NCI-H2029 treated with DMSO at 0.1 percent for 48 hours (cell line): ENCODE results near the gene LPO.

Experiments
- DNase-seq: peaks from one replicate; lab custom pipeline; 2025; lab: John Stamatoyannopoulos, UW

The LPO gene

DNA sequence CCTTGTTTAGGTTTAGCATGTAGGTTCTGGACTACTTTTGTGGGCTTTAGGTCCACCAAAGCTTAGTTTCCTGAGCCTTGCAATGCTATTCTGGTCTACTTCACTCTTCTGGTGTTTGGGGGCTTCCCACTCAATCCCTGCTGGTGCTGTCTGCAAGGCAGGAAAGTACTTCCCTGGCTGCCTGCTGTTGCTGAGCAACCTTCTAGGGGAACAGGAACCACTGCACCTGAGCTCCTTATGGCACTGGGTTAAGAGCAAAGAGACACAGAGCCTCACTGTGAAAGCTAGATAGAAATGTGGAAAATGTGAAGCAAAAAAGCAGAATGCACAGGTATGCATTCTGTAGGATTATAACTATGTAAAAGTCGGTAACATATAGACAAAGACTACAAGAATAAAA is 25.4 kb downstream of the LPO start:
- no peak for DNase-seq

DNA sequence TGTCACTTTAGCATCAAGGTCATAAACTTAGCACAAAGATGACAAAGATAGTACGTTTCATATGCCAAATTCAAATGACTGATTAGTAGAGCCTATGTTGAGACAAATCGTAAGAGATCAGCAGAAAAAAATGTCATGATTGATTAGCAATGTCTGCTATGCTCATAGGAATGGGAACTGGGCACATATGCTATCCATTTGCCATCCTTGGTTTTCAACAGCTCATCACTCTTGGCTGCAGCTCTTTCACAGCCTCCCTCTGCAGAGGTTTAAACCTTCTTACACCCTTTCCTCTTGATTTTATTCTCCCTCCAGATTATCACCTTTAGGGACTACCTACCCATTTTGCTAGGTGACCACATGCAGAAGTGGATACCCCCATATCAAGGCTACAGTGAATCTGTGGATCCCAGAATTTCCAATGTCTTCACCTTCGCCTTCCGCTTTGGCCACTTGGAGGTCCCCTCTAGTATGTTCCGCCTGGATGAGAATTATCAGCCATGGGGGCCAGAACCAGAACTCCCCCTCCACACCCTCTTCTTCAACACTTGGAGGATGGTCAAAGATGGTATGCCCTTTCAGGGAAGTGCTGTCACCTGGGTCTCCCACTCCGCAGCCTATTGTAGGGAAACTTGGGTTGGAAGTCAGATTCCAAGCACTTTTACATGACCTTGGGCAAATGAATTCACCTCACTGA is 26.2 kb downstream of the LPO start:
- DNase-seq = no peak

DNA sequence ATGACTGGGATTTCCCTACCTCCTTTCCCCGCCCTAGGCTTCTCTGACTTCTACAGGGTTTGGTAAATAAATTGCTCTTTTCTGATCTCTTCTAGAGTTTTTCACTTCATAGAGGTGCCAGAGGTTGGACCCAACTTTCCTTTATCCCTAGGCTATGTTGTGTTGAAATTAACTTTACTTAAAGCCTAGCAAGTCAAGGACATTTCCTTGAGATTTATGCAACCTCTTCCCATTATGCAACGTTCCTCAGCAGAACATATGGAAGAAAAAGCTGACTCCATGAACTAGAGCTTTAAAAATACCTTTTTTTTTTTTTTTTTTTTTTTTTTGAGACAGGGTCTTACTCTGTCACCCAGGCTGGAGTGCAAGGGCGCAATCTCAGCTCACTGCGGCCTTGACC is 26.9 kb downstream of the LPO start:
- DNase-seq = no peak

DNA sequence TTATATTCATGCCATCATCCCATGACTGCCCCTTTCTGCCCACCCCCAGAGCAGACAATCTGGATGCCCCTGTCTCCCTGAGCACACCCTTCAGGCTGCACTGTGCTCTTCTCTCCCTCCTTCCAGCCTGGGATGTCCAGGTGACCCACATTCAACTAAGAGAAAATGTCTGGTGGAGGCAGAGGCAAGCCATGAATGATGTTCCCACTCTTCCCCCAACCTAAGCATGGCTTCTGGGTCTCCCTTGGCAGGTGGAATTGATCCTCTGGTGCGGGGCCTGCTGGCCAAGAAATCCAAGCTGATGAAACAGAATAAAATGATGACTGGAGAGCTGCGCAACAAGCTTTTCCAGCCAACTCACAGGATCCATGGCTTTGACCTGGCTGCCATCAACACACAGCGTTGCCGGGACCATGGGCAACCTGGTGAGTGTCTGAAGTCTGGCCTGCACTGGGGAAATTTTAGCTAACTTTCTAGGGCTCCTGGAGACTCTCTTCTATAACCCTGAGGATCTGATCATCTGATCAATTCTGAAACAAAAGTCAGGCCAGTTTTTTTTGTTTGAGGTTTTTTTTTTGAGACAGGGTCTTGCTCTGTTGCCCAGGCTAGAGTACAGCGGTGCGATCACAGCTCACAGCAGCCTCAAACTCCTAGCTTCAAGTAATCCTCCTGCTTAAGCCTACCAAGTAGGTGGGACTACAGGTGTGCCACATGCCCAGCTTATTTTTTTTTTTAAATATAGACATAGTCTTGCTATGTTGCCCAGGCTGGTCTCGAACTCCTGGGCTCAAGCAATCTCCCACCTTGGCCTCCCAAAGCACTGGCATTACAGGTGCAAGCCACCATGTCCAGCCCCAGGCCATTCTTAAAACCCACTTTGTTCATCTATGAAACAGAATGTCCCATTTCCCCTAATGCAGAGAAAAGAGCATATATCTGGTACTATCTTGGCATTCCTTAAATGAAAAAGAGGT is 27.8 kb downstream of the LPO start:
- DNase-seq = no peak

DNA sequence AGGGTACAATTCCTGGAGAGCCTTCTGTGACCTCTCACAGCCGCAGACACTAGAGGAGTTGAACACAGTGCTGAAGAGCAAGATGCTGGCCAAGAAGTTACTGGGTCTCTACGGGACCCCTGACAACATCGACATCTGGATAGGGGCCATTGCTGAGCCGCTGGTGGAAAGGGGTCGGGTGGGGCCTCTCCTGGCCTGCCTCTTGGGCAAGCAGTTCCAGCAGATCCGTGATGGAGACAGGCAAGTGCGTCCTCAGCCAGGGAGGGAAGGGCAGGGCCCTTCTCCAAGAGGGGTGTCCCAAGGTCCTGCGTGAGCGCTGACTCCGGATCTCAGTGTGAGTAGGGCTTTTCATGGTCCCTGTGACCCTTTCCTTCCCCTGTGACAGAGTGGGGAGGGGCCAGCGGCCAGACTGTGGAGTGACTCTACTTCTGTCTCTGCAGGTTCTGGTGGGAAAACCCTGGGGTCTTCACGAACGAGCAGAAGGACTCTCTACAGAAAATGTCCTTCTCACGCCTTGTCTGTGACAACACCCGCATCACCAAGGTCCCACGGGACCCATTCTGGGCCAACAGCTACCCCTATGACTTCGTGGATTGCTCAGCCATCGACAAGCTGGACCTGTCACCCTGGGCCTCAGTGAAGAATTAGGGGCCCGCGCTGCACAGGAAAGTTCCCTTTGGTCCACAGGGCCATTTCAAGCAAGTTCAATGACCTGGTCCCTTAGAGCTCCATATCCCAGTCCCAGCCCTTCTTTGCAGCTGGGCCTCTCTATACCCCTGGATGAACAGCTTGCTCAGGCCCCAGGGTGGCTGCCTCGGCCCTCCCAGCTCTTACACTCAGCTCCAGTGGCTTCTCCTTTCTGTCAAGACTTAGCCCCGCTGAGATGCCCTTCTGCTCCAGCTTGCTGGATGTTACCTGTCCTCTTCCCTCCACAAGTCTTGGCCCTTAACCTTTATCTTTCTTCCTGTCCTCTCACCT is 29.3 kb downstream of the LPO start:
- no peak for DNase-seq

DNA sequence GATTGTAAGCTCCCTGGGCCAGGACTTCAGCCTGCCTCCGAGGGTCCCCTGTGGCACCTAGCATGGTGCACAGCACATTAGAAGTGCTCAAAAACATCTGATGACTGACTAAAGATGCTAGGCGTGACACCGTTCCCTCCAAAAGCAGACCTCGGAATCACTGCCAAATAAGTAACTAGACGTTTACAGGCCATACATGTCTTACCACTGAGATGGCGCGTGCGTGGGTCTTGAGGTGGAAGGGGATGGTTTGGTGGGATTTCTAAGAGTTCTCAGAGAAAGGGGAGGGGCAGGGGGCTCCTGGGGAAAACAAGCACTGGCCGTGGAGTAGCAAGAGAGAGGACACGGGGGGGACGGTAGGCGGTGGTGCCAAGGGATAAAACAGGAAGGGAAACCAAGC is 29.9 kb downstream of the LPO start:
- no peak for DNase-seq

DNA sequence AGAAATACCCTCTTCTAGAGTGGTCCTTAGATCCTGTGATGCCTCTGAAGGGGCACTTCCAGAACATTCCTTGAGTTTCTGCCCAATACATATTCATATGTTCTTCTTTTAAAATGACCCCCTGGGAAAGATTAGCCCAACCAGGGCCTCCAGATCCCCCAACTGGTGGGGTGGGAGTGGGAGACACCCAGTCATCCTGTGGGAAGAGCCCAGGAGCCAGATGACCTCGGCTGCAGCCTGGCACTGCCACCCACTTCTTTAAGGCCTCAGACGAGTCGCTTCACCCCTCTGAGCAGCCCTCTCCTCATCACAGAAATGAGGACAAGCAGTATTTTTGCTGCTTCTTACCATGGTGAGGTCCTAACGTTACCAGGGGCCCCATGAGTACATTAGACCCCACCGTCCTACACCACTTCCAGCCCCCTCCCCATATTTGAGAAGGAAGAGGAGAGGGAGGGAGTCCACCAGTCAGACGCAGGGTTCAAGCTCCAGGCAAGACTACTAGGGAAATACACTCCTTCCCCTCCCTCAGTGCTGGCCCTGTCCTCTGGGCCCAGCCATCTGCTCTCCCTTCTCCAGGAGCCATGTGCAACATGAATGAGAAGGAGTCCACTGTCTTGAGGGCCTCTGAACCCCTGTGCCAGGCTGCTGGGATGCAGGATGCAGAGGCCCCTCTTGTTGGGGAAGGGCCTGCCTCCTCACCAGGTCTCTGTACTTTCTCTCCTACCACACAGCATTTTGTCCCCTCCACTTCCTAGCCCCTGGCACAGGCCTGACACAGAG is 30.6 kb downstream of the LPO start:
- DNase-seq = no peak

DNA sequence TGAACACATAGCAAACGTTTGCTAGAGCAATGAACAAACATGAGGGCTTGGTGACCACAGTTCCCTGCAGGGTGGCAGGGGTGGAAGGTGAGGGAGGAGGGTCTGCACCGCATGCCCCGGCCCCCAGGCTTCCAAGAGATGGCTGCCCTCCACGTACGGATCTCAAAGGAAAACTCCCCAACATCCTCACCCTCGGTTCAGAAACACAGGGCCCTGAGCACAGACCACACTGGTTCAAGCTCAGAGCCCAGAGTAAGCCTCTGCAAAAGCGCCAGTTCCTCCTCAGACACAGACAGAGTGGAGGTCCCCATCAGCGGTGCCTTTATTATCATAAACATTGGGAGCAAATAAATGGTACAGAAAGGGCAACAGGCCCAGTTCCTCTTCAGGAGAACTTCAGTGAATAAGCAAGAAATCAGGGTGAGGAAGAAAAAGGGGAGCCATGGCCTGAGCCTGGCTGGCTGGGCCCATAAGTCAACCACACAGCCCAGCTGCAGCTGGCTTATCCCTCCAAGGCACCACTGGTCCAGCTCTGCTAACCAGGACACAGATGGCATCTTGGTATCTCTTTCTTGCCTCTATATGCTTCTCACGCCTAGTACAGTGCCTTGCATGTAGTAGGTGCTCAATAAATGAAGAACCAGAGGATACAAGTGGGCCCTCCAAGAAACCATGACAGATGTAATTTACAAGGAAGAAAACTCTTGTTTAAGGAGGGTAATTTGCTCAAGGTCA is 31.3 kb downstream of the LPO start:
- DNase-seq = no peak

DNA sequence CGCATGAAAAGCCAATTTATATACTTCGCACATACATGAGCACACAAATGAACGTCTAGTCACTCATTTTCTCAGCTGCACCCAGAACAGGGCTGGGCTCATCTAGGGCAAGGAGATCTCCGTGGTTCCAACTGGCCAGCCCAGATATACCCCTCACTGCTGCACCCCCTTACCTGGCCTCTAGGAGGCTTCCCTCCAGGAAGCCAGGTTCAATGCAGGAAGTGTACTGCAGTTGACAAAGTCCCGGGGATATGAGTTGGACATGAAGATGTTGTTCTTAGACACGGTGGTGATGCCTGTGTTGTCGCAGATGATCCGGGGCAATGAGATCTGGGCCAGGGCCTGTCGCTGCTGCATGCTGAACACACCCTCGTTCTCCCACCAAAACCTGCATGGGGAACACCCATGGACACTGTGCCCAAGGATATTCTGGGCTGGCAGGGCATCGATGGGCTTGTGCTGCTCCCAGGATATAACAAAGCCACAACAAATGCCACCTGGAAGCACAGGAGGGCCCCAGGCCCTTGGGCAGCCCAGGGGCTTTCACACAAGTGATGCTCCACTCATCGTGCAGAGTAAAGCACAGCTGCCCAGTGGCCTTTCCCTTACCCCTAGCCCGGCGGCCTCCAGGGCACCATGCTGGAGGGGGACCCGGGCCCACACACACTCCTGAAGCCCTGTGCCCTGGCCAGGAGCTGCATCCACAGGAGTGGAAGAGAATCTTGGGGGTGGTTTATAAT is 32.3 kb downstream of the LPO start:
- no peak for DNase-seq

DNA sequence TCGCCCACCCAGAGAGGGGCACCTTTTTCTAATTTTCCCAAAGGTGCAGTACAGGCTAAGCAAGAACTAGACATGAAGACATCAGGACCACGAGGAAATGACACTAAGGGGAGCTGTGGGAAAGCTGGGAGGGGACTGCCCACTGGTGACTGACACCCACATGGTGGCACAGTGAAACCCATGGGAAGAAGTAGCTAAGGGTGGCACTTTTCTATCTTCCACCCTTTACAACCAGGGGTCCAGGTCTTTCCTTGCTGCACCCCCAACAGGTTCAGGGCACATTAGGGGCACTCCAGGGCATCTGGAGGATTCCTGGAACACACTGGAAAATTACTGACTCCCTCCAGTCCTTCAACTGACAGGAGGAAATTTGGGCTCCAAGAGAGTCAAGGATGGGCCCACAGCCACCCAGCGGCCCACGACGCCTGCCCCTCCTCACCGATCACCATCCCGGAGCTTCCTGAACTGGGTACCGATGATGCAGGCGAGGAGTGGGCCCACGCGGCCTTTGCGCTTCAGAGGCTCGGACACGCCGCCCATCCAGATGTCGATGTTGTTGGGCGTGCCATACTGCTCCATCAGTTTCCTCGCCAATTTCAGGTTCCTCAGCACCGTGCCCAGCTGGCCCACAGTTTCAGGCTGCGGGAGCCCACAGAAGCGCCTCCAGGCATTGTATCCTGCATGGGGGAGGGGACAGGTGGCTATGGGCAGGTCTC is 33.0 kb downstream of the LPO start:
- DNase-seq = no peak

DNA sequence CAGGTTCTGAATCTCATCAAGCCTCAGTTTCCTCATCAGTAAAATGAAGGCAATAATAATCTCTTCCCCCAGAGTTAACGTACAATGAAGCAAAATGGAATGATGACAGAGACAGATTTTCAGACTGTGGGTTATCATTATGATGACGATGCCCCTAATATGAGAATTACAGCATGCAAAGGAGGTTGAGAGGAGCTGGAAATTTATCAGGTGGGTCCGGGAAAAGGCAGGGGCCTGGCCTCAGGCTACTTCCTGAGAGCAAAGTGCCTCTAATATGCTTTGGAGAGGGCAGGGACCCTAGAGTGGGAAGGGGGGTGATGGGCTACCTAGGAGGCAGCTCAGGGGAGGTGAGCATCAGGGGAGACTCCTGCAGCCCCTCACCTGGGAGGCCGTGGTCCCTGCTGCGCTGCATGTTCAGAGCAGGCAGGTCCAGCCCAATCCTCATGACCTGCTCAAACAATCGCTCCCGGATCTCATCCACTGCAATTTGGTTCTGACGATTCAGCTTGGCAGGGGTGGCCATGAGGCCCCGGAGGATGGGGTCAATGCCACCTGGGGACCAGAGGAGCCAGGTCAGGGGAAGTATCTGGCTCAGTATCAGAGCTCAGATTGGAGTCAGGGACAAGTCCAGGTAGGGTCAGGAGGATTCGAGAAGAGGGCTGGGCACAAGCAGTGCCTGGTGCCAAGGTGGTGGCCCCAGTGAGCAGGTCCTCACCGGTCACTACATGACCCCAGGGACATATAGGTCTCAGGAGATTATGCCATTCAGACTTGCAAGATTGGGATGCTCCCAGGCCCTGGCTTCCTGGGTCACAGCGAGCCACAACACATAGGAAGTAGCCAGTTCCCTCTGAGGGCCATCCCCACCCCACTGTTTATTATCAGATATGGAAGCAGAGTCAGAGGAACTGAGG is 34.2 kb downstream of the LPO start:
- DNase-seq = no peak

DNA sequence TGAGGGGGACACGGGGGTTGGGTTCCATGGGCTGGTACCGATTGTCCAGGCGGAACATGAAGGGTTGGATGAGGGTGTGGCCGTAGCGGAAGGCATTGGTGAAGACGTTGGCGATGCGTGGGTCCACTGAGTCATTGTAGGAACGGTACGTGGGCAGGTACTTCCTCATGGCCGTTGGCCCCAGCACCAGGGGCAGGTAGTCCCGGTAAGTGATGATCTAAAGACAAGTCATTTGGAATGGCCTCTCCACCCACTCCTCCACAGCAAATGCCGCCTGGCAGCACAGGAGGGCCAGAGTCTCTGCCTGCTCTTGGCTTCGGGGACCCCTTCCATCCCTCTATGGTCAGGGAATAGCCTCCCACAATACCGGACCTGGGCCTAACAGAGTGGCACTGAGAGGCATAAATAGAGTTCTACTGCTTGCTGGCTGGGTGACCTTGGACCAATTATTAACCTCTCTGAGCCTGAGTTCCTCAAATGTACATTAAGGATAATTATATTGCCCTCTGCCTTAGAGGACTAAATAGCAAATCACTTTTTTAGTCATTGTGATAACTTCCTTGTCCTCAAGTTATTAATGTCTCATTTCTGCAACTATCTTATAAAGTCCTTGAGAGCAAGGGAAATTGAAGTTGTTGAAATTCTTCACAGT is 35.2 kb downstream of the LPO start:
- DNase-seq = no peak

DNA sequence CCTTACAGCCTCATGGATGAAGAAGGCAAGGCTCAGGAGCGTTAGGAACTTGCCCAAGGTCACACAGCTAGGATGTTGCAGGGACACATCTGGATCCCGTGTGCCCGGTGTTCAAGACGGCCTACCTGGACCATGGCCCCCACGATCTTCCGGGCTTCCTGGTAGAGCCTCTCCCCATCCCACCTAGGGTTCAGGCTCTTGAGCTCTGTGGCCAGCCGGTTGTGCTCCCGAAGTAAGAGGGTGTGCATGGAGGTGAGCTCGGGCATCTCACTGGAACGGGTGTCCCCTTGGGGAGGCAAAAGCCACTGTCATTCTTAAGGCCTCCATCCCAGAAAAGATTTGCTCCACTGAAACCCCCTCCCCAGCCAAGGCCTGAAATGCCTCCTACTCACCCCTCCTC is 37.0 kb downstream of the LPO start:
- DNase-seq = no peak

DNA sequence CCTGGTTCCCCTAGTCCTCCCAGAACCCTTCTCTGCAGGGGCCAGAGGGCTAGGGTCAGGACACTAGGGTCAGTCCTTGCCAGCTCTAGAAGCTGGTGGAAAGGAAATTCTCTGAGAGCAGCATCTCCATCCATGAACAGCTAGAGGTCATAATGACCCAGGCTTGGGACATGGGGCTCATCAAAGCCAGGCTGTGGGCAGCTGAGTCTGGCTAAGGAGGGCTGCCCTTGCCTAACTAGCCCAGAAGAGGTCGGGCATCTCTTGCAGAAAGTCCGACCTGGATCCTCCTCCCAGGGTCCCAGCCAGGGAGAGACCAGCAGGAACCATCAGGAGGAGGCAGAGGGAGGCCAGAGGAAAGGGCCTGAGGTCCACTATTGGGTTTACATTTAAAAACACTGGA is 38.0 kb downstream of the LPO start:
- DNase-seq = no peak

DNA sequence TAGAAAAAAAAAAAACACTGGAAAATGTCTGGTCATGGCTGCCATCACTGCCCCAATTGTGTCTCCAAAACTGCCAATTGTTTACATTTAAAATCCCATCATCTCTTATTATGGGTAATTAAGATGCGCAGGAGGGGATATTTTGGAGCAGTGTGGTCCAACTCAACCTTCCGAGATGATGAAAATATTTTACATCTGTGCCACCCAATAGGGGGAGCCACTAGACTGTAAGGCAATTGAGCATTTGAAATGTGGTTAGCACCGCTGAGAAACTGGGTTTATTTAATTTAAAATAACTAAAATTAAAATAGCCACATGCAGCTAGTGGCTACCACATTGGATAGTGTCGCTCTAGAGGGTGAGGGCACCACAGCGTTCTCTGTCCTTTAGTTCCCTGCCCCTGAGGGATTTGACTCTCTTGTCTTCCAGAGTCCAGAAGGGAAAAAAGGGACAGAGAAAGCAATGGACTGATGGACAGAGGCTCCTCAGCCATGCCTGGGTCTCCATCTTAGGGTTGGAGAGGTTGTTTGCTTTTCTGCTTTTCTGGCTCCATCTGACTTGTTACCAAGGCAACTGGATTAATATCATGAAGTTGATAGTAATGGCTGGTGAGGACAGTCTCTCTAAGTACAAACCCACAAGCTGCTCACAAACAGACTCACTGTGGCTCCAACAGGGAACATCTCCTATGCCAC is 38.9 kb downstream of the LPO start:
- DNase-seq = no peak

DNA sequence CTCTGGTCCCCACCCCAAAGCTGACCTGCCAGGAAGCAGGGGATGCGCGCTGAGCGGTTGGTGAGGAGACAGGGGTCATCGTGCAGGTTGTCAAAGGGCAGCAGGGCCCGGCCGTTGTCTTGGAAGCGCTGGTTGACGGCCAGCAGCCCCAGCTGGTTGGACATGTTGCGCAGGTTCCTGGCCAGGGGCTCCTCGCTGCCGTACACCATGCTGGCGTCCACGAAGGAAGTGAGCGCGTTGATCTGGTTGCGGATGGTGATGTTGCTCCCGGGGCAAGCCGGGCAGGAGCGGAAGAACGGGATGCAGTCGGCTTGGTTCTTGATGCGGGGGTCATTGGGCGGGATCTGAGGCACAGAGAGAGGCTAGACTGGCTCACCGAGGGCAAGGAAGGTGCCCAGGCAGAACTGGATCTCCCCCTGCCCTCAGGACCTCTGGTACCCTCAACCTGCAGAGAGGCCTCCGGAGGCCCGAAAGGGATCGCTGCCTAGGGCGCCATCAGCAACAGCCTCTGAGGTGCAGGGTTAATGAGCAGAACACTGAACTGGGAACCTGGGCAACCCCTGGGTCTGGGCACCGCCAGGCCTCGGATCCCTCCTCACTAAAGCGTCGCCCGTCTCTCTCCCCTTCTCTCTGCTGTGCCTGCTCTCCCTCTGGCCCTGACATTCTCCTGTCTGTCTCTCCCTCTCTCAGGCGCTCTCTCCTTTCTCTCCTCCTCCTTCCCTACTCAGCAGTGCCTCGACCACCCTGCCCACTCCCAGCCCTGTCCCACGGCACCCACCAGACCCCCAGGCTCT is 39.6 kb downstream of the LPO start:
- DNase-seq = no peak
